Measurements from ENCODE around the gene VIPR2.
A peak's percentile ranks its signal among the peaks of the same experiment; 100 is the strongest.
"Not testable (repeated sequence)": the region's sequence is repeated elsewhere in the genome, so short reads cannot be mapped to it uniquely, and the experiment has no call there.

VIPR2 gene

GRCh38 chr7:159017741-159018140 lies 126.9 kb downstream of the VIPR2 start:
- no peak for DNase-seq

GRCh38 chr7:159017210-159017609 lies 127.5 kb downstream of the VIPR2 start:
- DNase-seq, result no peak

- no peak for DNase-seq
Observed at GRCh38 chr7:159016591-159016990, 128.1 kb downstream of the VIPR2 start.

- DNase-seq, result no peak
Observed at GRCh38 chr7:159015454-159016410, 128.9 kb downstream of the VIPR2 start.

GRCh38 chr7:159015081-159015453 lies 129.6 kb downstream of the VIPR2 start:
- DNase-seq, result no peak

- DNase-seq, result no peak
Observed at GRCh38 chr7:159014297-159015062, 130.2 kb downstream of the VIPR2 start.

GRCh38 chr7:159013825-159014289 lies 130.8 kb downstream of the VIPR2 start:
- DNase-seq, result no peak

- no peak for DNase-seq
Observed at GRCh38 chr7:159013181-159013690, 131.4 kb downstream of the VIPR2 start.

- DNase-seq, result peak; percentile 84
Observed at GRCh38 chr7:159012353-159013069, 132.2 kb downstream of the VIPR2 start.

- DNase-seq, result no peak
Observed at GRCh38 chr7:159011722-159012022, 133.0 kb downstream of the VIPR2 start.

- no peak for DNase-seq
Observed at GRCh38 chr7:159010937-159011721, 133.5 kb downstream of the VIPR2 start.

- DNase-seq, result no peak
Observed at GRCh38 chr7:159010411-159010810, 134.3 kb downstream of the VIPR2 start.

- no peak for DNase-seq
Observed at GRCh38 chr7:159009951-159010350, 134.7 kb downstream of the VIPR2 start.

GRCh38 chr7:159008417-159008816 lies 136.2 kb downstream of the VIPR2 start:
- no peak for DNase-seq

GRCh38 chr7:159007996-159008389 lies 136.7 kb downstream of the VIPR2 start:
- peak; percentile 54 for DNase-seq

- no peak for DNase-seq
Observed at GRCh38 chr7:159007364-159007995, 137.2 kb downstream of the VIPR2 start.

- no peak for DNase-seq
Observed at GRCh38 chr7:159006610-159007130, 138.0 kb downstream of the VIPR2 start.

GRCh38 chr7:159006022-159006609 lies 138.6 kb downstream of the VIPR2 start:
- not testable (repeated sequence) for DNase-seq

GRCh38 chr7:159005618-159006017 lies 139.0 kb downstream of the VIPR2 start:
- DNase-seq, result no peak

GRCh38 chr7:159004411-159004810 lies 140.3 kb downstream of the VIPR2 start:
- DNase-seq, result no peak

GRCh38 chr7:159001811-159002210 lies 142.9 kb downstream of the VIPR2 start:
- DNase-seq, result no peak
